Transverse colon (tissue), 4 donors: ENCODE data around the gene INTS6L. TPM values are rescaled to one million over a fixed set of nuclear protein-coding genes. Genes with fewer than 3 reads are reported as not detected.
A peak's percentile ranks its signal among the peaks of the same experiment; 100 is the strongest.

ENCODE experiments used
- DNase-seq: peaks from one replicate; pipeline ENCODE4 v3.0.0-alpha.2; 2019
- H3K27ac ChIP-seq, 4 donors: fragments of 200-600 bp; sonication (generic); 2 replicates each; pipeline ENCODE4 v1.5.1; 2016 to 2018; ENCODE audit warnings: inconsistent platforms in 4 of 4
- H3K27me3 ChIP-seq: fragments of 200-600 bp; sonication (generic); 2 replicates; pipeline ENCODE4 v1.5.1; 2017; ENCODE audit warnings: inconsistent platforms
- H3K36me3 ChIP-seq, 4 donors: fragments of 200-600 bp; sonication (generic); 2 replicates each; pipeline ENCODE4 v1.5.1; 2017 to 2019; ENCODE audit warnings: inconsistent platforms in 4 of 4
- H3K4me1 ChIP-seq, 4 donors: fragments of 200-600 bp; sonication (generic); 2 replicates each; pipeline ENCODE4 v1.5.1; 2017 to 2020; ENCODE audit warnings: inconsistent platforms in 4 of 4
- H3K4me3 ChIP-seq, 4 donors: fragments of 200-600 bp; sonication (generic); 1 replicate in 1 of 4; 2 replicates in 3 of 4; pipeline versions ENCODE4 v1.5.1 to v1.6.1; 2017 to 2019; ENCODE audit warnings: inconsistent platforms in 4 of 4
- H3K9me3 ChIP-seq, 2 donors: fragments of 200-600 bp; sonication (generic); 2 replicates each; pipeline ENCODE4 v1.5.1; 2017 to 2019; ENCODE audit warnings: inconsistent platforms in 2 of 2
- CTCF ChIP-seq, 5 experiments: fragments of 200-600 bp in 3 of 5; fragments of 450-650 bp in 2 of 5; sonication (generic) in 3 of 5; IDR thresholded peaks; 1 replicate in 2 of 5; 2 replicates in 3 of 5; pipeline ENCODE4 v1.5.1; 2016 to 2017; ENCODE audit warnings: antibody characterized with exemption in 5 of 5, inconsistent platforms in 3 of 5, mild to moderate bottlenecking in 2 of 5, moderate library complexity in 1 of 5
- EP300 ChIP-seq: sonication (generic); formaldehyde crosslinking; IDR thresholded peaks from one replicate; pipeline ENCODE4 v1.6.1; 2017; ENCODE audit warnings: antibody characterized with exemption, low read depth
- POLR2A ChIP-seq: fragments of 450-650 bp; IDR thresholded peaks from one replicate; pipeline ENCODE4 v1.6.1; 2016; ENCODE audit warnings: antibody characterized with exemption, mild to moderate bottlenecking, moderate library complexity
- POLR2AphosphoS5 ChIP-seq, 3 donors: sonication (generic); formaldehyde crosslinking; IDR thresholded peaks; one replicate each; pipeline ENCODE4 v1.6.1; 2016; ENCODE audit warnings: antibody characterized with exemption in 3 of 3
- WGBS, 2 donors: methylation state at CpG; one replicate each; pipeline ENCODE4 v1.1.5; 2018; ENCODE audit warnings: low coverage in 1 of 2; 5-methylcytosine and 5-hydroxymethylcytosine counted together
- in situ Hi-C, 4 donors: fragments of 200-750 bp; cut with MboI; loops; one replicate each; pipeline versions ENCODE4 v1.15.0 to v1.15.1; 2017; ENCODE audit warnings: low sequenced_read_pairs in 3 of 4, low pct_ligation_motif_present in 1 of 4, low pct_unique_long_range_greater_than_20kb in 1 of 4
- intact Hi-C: fragments of 100-400 bp; cut with DNase I; formaldehyde crosslinking; loops from one replicate; pipeline ENCODE4 v1.15.1; 2023; ENCODE audit warnings: low total_unique reads
- total RNA-seq, 4 donors: library from RNA; depleted of rRNA; stranded (reverse); fragments of >200 nt; gene quantifications; one replicate each; pipeline ENCODE4 v1.1.0, GENCODE V29; 2016

Gene INTS6L
- total RNA-seq, 4 donors from 2014 or later, result 23.5 to 195 (median 44.4) TPM

GRCh38 chrX:135530097-135530496 is 9.6 kb downstream of the INTS6L start:
- TF ChIP-seq POLR2AphosphoS5 (IDR thresholded peaks at IDR 0.05), result no peak
- TF ChIP-seq EP300, result no peak
- no peak for TF ChIP-seq POLR2A
- no peak for TF ChIP-seq CTCF (IDR thresholded peaks at IDR 0.05)
- 80 to 94% methylated on average over 1 of the region's 1 CpG for WGBS, 2 donors
- in situ Hi-C loops, result no loop called here

GRCh38 chrX:135531813-135532212 is 11.4 kb downstream of the INTS6L start:
- H3K4me3 ChIP-seq, result no peak overlapping the region
- intact Hi-C loops, result no loop called here

More at GRCh38 chrX:135530097-135530496, 9.6 kb downstream of the INTS6L start:
- Histone ChIP-seq H3K4me1 (peaks cover 0 to 30% (median 0%) of the 10 kb centered on the region in 4 donors), H3K27ac (no peak overlapping the region), H3K9me3 (no peaks in the 10 kb centered on the region), H3K4me3 (no peak overlapping the region), H3K27me3 (no peaks in the 10 kb centered on the region), H3K36me3 (no peaks in the 10 kb centered on the region)
- no peak for DNase-seq
- intact Hi-C loops, result no loop called here

GRCh38 chrX:135535077-135535940 is 14.8 kb downstream of the INTS6L start:
- no peaks in the 10 kb centered on the region for H3K9me3 ChIP-seq
- intact Hi-C loops (no loop called here), in situ Hi-C loops (no loop called here)
- WGBS, 2 donors, result 13 to 48% methylated on average over 1 of the region's 1 CpG
- TF ChIP-seq CTCF (IDR thresholded peaks at IDR 0.05), result no peak
- no peak for DNase-seq
- no peaks in the 10 kb centered on the region for H3K27me3 ChIP-seq
- peak overlapping the region; percentile 33 to 52 (median 48) for H3K27ac ChIP-seq
- H3K4me1 ChIP-seq, result peaks cover 0 to 27% (median 2%) of the 10 kb centered on the region in 4 donors
- no peak overlapping the region for H3K4me3 ChIP-seq
- no peaks in the 10 kb centered on the region for H3K36me3 ChIP-seq

More at GRCh38 chrX:135531813-135532212, 11.4 kb downstream of the INTS6L start:
- Histone ChIP-seq H3K9me3 (no peaks in the 10 kb centered on the region), H3K4me1 (peaks cover 0 to 37% (median 2%) of the 10 kb centered on the region in 4 donors), H3K27ac (no peak overlapping the region), H3K27me3 (no peaks in the 10 kb centered on the region), H3K36me3 (no peaks in the 10 kb centered on the region)
- TF ChIP-seq EP300 (no peak), POLR2A (no peak), POLR2AphosphoS5 (IDR thresholded peaks at IDR 0.05) (no peak), CTCF (IDR thresholded peaks at IDR 0.05) (no peak)
- WGBS, 2 donors, result 39% methylated on average over 1 of the region's 1 CpG; no CpG with 5 or more reads in 1 of the 2 donors
- no peak for DNase-seq
- in situ Hi-C loops, result no loop called here

- peaks cover 0 to 26% (median 2%) of the 10 kb centered on the region in 4 donors for H3K4me1 ChIP-seq
- no peak overlapping the region for H3K27ac ChIP-seq
- H3K27me3 ChIP-seq, result no peaks in the 10 kb centered on the region
- in situ Hi-C loops, result no loop called here
- no peak for TF ChIP-seq POLR2A
- no peak for TF ChIP-seq CTCF (IDR thresholded peaks at IDR 0.05)
- no peak for TF ChIP-seq EP300
- no peak for TF ChIP-seq POLR2AphosphoS5 (IDR thresholded peaks at IDR 0.05)
- H3K4me3 ChIP-seq, result no peak overlapping the region
- no peaks in the 10 kb centered on the region for H3K9me3 ChIP-seq
- DNase-seq, result no peak
- intact Hi-C loops, result no loop called here
- H3K36me3 ChIP-seq, result no peaks in the 10 kb centered on the region
These were observed 16.4 kb downstream of the INTS6L start for GRCh38 chrX:135536877-135537276.
